Smooth muscle cell (in vitro differentiated cells): ENCODE measurements around the gene TCF4. TPM values are rescaled to one million over a fixed set of nuclear protein-coding genes. Genes with fewer than 3 reads are reported as not detected.

Experiments used
- DNase-seq: peaks from one replicate; lab custom pipeline; 2025; ENCODE audit not compliant: unreplicated experiment; lab: John Stamatoyannopoulos, UW
- H2AFZ ChIP-seq: fragments of 200-600 bp; sonication (generic); 2 replicates; pipeline ENCODE4 v1.6.0; 2016; ENCODE audit warnings: antibody characterized with exemption, low read depth, mild to moderate bottlenecking
- H3F3A ChIP-seq: fragments of 200-600 bp; sonication (generic); 2 replicates; pipeline ENCODE4 v1.6.0; 2017; ENCODE audit warnings: antibody characterized with exemption, low read depth
- H3K27ac ChIP-seq: fragments of 200-600 bp; sonication (generic); 2 replicates; pipeline ENCODE4 v1.5.1; 2016; ENCODE audit warnings: low read depth, mild to moderate bottlenecking
- H3K27me3 ChIP-seq: fragments of 200-600 bp; sonication (generic); 2 replicates; pipeline ENCODE4 v1.6.1; 2016; ENCODE audit warnings: low read depth, mild to moderate bottlenecking
- H3K36me3 ChIP-seq: fragments of 200-600 bp; sonication (generic); 2 replicates; pipeline ENCODE4 v1.5.1; 2016; ENCODE audit warnings: low read depth
- H3K4me1 ChIP-seq: fragments of 200-600 bp; sonication (generic); 2 replicates; pipeline ENCODE4 v1.5.1; 2016; ENCODE audit warnings: low read depth
- H3K4me2 ChIP-seq: fragments of 200-600 bp; sonication (generic); 2 replicates; pipeline ENCODE4 v1.6.0; 2016; ENCODE audit warnings: mild to moderate bottlenecking
- H3K4me3 ChIP-seq: fragments of 200-600 bp; sonication (generic); 2 replicates; pipeline ENCODE4 v1.5.1; 2016; ENCODE audit warnings: mild to moderate bottlenecking
- H3K79me2 ChIP-seq: fragments of 200-600 bp; sonication (generic); 2 replicates; pipeline ENCODE4 v1.6.0; 2016; ENCODE audit warnings: low read depth, mild to moderate bottlenecking
- H3K9ac ChIP-seq: fragments of 200-600 bp; sonication (generic); 2 replicates; pipeline ENCODE4 v1.6.0; 2016; ENCODE audit warnings: low read depth
- H3K9me3 ChIP-seq: fragments of 200-600 bp; sonication (generic); replicated peaks from 2 replicates; pipeline ENCODE4 v1.5.1; 2016; ENCODE audit warnings: low read depth
- H4K20me1 ChIP-seq: fragments of 200-600 bp; sonication (generic); 2 replicates; pipeline ENCODE4 v1.6.0; 2016; ENCODE audit warnings: low read depth
- CTCF ChIP-seq: fragments of 200-600 bp; sonication (generic); IDR thresholded peaks from 2 replicates; pipeline ENCODE4 v1.5.1; 2017; ENCODE audit warnings: borderline replicate concordance, mild to moderate bottlenecking, antibody characterized with exemption; ENCODE audit not compliant: insufficient read depth, poor library complexity, severe bottlenecking
- WGBS: methylation state at CpG from one replicate; pipeline ENCODE4 v1.1.7; 2016; ENCODE audit warnings: low lambda C conversion rate; 5-methylcytosine and 5-hydroxymethylcytosine counted together
- polyA plus RNA-seq: library from polyadenylated mRNA; unstranded; fragments of >200 nt; fragmentation: Nextera tagmentation; extraction: Ambion mirVana; gene quantifications from 2 replicates; pipeline ENCODE4 v1.2.1, GENCODE V29; 2016
- total RNA-seq: library from RNA; depleted of rRNA; stranded (reverse); fragments of >200 nt; gene quantifications from 2 replicates; pipeline ENCODE4 v1.2.3, GENCODE V29; 2014

TCF4 gene
- total and polyA plus RNA-seq, 2 experiments from 2014 or later: 105 to 120 TPM

GRCh38 chr18:55316486-55317184 lies 271.4 kb downstream of the TCF4 start:
- Histone ChIP-seq H3K9me3 (no peaks in the 10 kb centered on the region), H3K4me1 (peaks cover 32% of the 10 kb centered on the region), H3F3A (no peaks in the 10 kb centered on the region), H3K27ac (no peak overlapping the region), H2AFZ (no peak overlapping the region), H3K79me2 (peaks cover 99% of the 10 kb centered on the region), H3K4me2 (no peak overlapping the region), H4K20me1 (peaks cover 95% of the 10 kb centered on the region), H3K4me3 (no peak overlapping the region), H3K9ac (no peak overlapping the region), H3K36me3 (no peaks in the 10 kb centered on the region), H3K27me3 (no peaks in the 10 kb centered on the region)
- no peak for DNase-seq
- WGBS: 88% methylated on average over 4 of the region's 4 CpGs
- TF ChIP-seq CTCF: no peak

GRCh38 chr18:55314615-55315237 lies 273.3 kb downstream of the TCF4 start:
- H3K27me3 ChIP-seq: no peaks in the 10 kb centered on the region
- peaks cover 99% of the 10 kb centered on the region for H3K79me2 ChIP-seq
- H3K4me3 ChIP-seq: no peak overlapping the region
- TF ChIP-seq CTCF: no peak
- no peaks in the 10 kb centered on the region for H3K9me3 ChIP-seq
- no peak overlapping the region for H2AFZ ChIP-seq
- peaks cover 96% of the 10 kb centered on the region for H4K20me1 ChIP-seq
- H3K4me1 ChIP-seq: peaks cover 19% of the 10 kb centered on the region
- no peak for DNase-seq
- no peak overlapping the region for H3K27ac ChIP-seq
- peaks cover 7% of the 10 kb centered on the region for H3F3A ChIP-seq
- no peaks in the 10 kb centered on the region for H3K36me3 ChIP-seq
- no peak overlapping the region for H3K9ac ChIP-seq
- no peak overlapping the region for H3K4me2 ChIP-seq

GRCh38 chr18:55314031-55314430 lies 274.0 kb downstream of the TCF4 start:
- TF ChIP-seq CTCF: no peak
- Histone ChIP-seq H3F3A (peaks cover 11% of the 10 kb centered on the region), H3K9me3 (no peaks in the 10 kb centered on the region), H3K4me2 (no peak overlapping the region), H3K36me3 (no peaks in the 10 kb centered on the region), H3K79me2 (peaks cover 97% of the 10 kb centered on the region), H3K27me3 (no peaks in the 10 kb centered on the region), H3K27ac (no peak overlapping the region), H4K20me1 (peaks cover 96% of the 10 kb centered on the region), H3K4me1 (peaks cover 12% of the 10 kb centered on the region), H2AFZ (no peak overlapping the region), H3K4me3 (no peak overlapping the region), H3K9ac (no peak overlapping the region)
- no peak for DNase-seq
- WGBS: 70% methylated on average over 1 of the region's 1 CpG
